HepG2 (cell line): ENCODE data around the gene TACC2. TPM values are rescaled to one million over a fixed set of nuclear protein-coding genes. Genes with fewer than 3 reads are reported as not detected.

Source experiments
- ARID3A ChIP-seq: IDR thresholded peaks from 2 replicates; pipeline ENCODE4 v1.6.1; 2012; ENCODE audit warnings: low read depth, low read length, improper control_type of control experiment
- BCLAF1 ChIP-seq: fragments of 450-650 bp; IDR thresholded peaks from 2 replicates; pipeline ENCODE4 v1.6.1; 2017; ENCODE audit warnings: mild to moderate bottlenecking
- CENPBD1 ChIP-seq: sonication (generic); formaldehyde crosslinking; IDR thresholded peaks from 2 replicates; pipeline ENCODE4 v1.8.0; 2022; ENCODE audit warnings: missing genetic modification reagents, low read depth, mild to moderate bottlenecking, borderline replicate concordance
- CERS6 ChIP-seq: sonication (generic); formaldehyde crosslinking; IDR thresholded peaks from 2 replicates; pipeline ENCODE4 v1.5.0; 2020; ENCODE audit warnings: missing genetic modification reagents
- EED ChIP-seq: sonication (generic); formaldehyde crosslinking; IDR thresholded peaks from 2 replicates; pipeline ENCODE4 v1.5.0; 2020; ENCODE audit warnings: mild to moderate bottlenecking, missing genetic modification reagents
- HBP1 ChIP-seq: IDR thresholded peaks from 2 replicates; pipeline ENCODE4 v1.6.1; 2016; ENCODE audit warnings: low read depth, control low read depth
- MED1 ChIP-seq: sonication (generic); formaldehyde crosslinking; IDR thresholded peaks from 2 replicates; pipeline ENCODE4 v1.4.0; 2020; ENCODE audit warnings: missing genetic modification reagents
- MLXIP ChIP-seq: sonication (generic); formaldehyde crosslinking; IDR thresholded peaks from 2 replicates; pipeline ENCODE4 v1.9.0; 2021; ENCODE audit warnings: missing genetic modification reagents, borderline replicate concordance
- PAX8 ChIP-seq: sonication (generic); formaldehyde crosslinking; IDR thresholded peaks from 2 replicates; pipeline ENCODE4 v1.8.0; 2022; ENCODE audit warnings: mild to moderate bottlenecking, missing genetic modification reagents, borderline replicate concordance
- SKI ChIP-seq: fragments of 450-650 bp; IDR thresholded peaks from one replicate; pipeline ENCODE4 v1.6.1; 2018; ENCODE audit warnings: mild to moderate bottlenecking; ENCODE audit not compliant: partially characterized antibody
- UBTF ChIP-seq: sonication (generic); formaldehyde crosslinking; IDR thresholded peaks from 2 replicates; pipeline ENCODE4 v1.4.0; 2020; ENCODE audit warnings: mild to moderate bottlenecking, missing genetic modification reagents
- ZBTB1 ChIP-seq: sonication (generic); formaldehyde crosslinking; IDR thresholded peaks from 2 replicates; pipeline ENCODE4 v1.4.0; 2020; ENCODE audit warnings: missing genetic modification reagents, borderline replicate concordance
- ZNF251 ChIP-seq: sonication (generic); formaldehyde crosslinking; IDR thresholded peaks from 2 replicates; pipeline ENCODE4 v1.9.0; 2021; ENCODE audit warnings: mild to moderate bottlenecking, missing genetic modification reagents
- ZNF30 ChIP-seq: sonication (generic); formaldehyde crosslinking; IDR thresholded peaks from 2 replicates; pipeline ENCODE4 v1.5.0; 2020; ENCODE audit warnings: mild to moderate bottlenecking, missing genetic modification reagents
- ZNF75D ChIP-seq: sonication (generic); formaldehyde crosslinking; IDR thresholded peaks from 2 replicates; pipeline ENCODE4 v1.8.1; 2023; ENCODE audit warnings: missing genetic modification reagents, mild to moderate bottlenecking, borderline replicate concordance
- polyA plus RNA-seq, 8 experiments: library from polyadenylated mRNA; depleted of rRNA in 3 of 8; stranded (reverse) in 7 of 8; unstranded in 1 of 8; fragments of >200 nt; fragmentation: Illumina TruSeq in 4 of 8; extraction: Trizol in 4 of 8; gene quantifications; 2 replicates each; pipeline versions ENCODE4 v1.2.1 to v1.2.3, GENCODE V29; 2011 to 2016; ENCODE audit warnings: low read depth in 4 of 8, missing spikeins in 1 of 8, mixed read lengths in 1 of 8; ENCODE audit not compliant: insufficient read depth in 1 of 8
- total RNA-seq, 5 experiments: library from RNA; depleted of rRNA; stranded (reverse); fragments of >200 nt; fragmentation: Illumina TruSeq; extraction: Trizol; gene quantifications; 2 replicates each; pipeline ENCODE4 v1.2.3, GENCODE V29; 2016; ENCODE audit warnings: low read depth in 1 of 5

The TACC2 gene
- total and polyA plus RNA-seq, 2 of the 13 experiments (the other 11 are each of a cell fraction or from before 2014, with no cell fraction given): 11.8 to 16.0 TPM

- no peak for TF ChIP-seq ZNF30 (CRISPR knock-in tag)
- no peak for TF ChIP-seq BCLAF1
- TF ChIP-seq ZNF251 (CRISPR knock-in tag): no peak
- peak; percentile 71; the same call in 1 of the 2 replicates for TF ChIP-seq MED1 (CRISPR knock-in tag)
- no peak for TF ChIP-seq UBTF (CRISPR knock-in tag)
- TF ChIP-seq HBP1 (CRISPR knock-in tag): no peak
- no peak for TF ChIP-seq SKI
- TF ChIP-seq ZBTB1 (CRISPR knock-in tag): no peak
- TF ChIP-seq MLXIP (CRISPR knock-in tag): no peak
- TF ChIP-seq ZNF75D (CRISPR knock-in tag): no peak
- no peak for TF ChIP-seq EED (CRISPR knock-in tag)
- TF ChIP-seq ARID3A: no peak
- TF ChIP-seq CENPBD1 (CRISPR knock-in tag): no peak
- no peak for TF ChIP-seq CERS6 (CRISPR knock-in tag)
- TF ChIP-seq PAX8: no peak
Observed at GRCh38 chr10:122056431-122057094, 67.6 kb downstream of the TACC2 start (continued).
